NB4 (cell line): ENCODE data around the gene GNPTAB.

Source experiments
- CTCF ChIP-seq: IDR thresholded peaks from one replicate; pipeline ENCODE4 v1.5.1; 2012; ENCODE audit warnings: low read depth, low read length
- MAX ChIP-seq: IDR thresholded peaks from 2 replicates; pipeline ENCODE4 v1.6.1; 2011; ENCODE audit warnings: low read depth, low read length
- MYC ChIP-seq: IDR thresholded peaks from 2 replicates; pipeline ENCODE4 v1.6.1; 2011; ENCODE audit warnings: low read depth, low read length
- POLR2A ChIP-seq: IDR thresholded peaks from 2 replicates; pipeline ENCODE4 v1.6.1; 2011; ENCODE audit warnings: mild to moderate bottlenecking; ENCODE audit not compliant: insufficient read length; ENCODE audit errors: extremely low read depth

- no peak for TF ChIP-seq CTCF
- TF ChIP-seq MAX: no peak
- TF ChIP-seq POLR2A: no peak
- no peak for TF ChIP-seq MYC
Measured at GRCh38 chr12:101706403-101706802, 124.4 kb downstream of the GNPTAB start.
